OCI-LY7 (cell line): ENCODE results near the gene F2RL2.

Experiments used
- EZH2phosphoT487 ChIP-seq: fragments of 200-600 bp; sonication (generic); IDR thresholded peaks from 2 replicates; pipeline ENCODE4 v1.6.1; 2018; ENCODE audit warnings: low read depth, borderline replicate concordance, mild to moderate bottlenecking, mixed run types, antibody characterized with exemption, low read length, moderate library complexity, mixed read lengths
- TF ChIP-seq, protein P1 (sequence below): fragments of 200-600 bp; sonication (generic); conservative IDR thresholded peaks from 2 replicates; pipeline ENCODE4 v1.5.1; 2014; ENCODE audit warnings: mild to moderate bottlenecking, antibody characterized with exemption, low read length, moderate library complexity, mixed read lengths

DNA sequence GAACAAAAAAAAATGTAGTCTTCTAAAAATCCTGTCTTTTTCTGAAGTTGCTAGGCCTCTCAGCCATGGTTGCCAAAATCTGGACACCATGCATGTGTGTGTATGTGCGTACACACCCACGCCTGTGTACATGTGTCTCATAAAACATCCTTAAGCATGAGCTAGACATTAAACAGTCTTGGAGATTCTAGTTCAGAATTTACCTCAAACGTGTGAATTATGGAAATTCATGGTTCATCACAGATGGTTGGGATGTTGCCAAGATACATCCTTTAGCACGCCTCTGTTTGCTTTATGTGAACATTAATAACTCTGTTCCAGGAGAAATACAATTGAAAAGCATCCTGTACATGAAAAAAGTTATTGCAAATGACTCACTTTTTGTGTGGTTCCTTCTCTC is 53.0 kb downstream of the F2RL2 start:
- TF ChIP-seq, protein P1, sequence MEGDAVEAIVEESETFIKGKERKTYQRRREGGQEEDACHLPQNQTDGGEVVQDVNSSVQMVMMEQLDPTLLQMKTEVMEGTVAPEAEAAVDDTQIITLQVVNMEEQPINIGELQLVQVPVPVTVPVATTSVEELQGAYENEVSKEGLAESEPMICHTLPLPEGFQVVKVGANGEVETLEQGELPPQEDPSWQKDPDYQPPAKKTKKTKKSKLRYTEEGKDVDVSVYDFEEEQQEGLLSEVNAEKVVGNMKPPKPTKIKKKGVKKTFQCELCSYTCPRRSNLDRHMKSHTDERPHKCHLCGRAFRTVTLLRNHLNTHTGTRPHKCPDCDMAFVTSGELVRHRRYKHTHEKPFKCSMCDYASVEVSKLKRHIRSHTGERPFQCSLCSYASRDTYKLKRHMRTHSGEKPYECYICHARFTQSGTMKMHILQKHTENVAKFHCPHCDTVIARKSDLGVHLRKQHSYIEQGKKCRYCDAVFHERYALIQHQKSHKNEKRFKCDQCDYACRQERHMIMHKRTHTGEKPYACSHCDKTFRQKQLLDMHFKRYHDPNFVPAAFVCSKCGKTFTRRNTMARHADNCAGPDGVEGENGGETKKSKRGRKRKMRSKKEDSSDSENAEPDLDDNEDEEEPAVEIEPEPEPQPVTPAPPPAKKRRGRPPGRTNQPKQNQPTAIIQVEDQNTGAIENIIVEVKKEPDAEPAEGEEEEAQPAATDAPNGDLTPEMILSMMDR, result no peak
- TF ChIP-seq EZH2phosphoT487, result no peak
